ENCODE results near the gene SYT17. TPM values are rescaled to one million over a fixed set of nuclear protein-coding genes. Genes with fewer than 3 reads are reported as not detected.
A peak's percentile ranks its signal among the peaks of the same experiment; 100 is the strongest.

Gene SYT17
- total and polyA plus RNA-seq, 8 donors, result 2.9 to 37.1 (median 10.7) TPM

DNA sequence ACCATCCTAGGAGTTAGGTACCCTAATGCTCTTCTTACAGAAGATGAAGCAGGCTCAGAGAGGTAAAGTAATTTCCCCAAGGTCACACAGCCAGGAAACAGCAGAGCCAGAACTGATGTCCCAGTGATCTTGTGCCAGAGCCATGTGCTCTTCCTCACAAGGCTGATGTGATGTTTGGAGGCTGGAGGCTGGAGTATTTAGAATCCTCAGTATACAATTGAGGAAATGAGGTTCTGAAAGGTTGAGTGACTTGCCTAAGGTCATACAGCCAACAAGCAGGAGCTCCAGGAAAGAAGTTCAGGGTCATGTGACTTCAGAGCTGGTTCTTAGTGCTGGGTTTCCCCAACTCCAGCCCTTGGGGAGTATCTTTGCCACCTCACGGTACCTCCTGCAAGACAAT, 35.8 kb upstream of the SYT17 start:
- Histone ChIP-seq H3K4me3 (no peak overlapping the region), H3K36me3 (no peaks in the 10 kb centered on the region), H3K9me3 (no peaks in the 10 kb centered on the region), H3K27ac (peak overlapping the region; percentile 50 to 78 (median 72)), H3K27me3 (no peaks in the 10 kb centered on the region), H3K4me1 (peaks cover 30 to 56% (median 42%) of the 10 kb centered on the region in 4 donors)
- no peak for TF ChIP-seq POLR2AphosphoS5 (IDR thresholded peaks at IDR 0.05)
- no peak for TF ChIP-seq POLR2A (IDR thresholded peaks at IDR 0.05)
- TF ChIP-seq EP300 (IDR thresholded peaks at IDR 0.05), result no peak
- TF ChIP-seq, protein P1, sequence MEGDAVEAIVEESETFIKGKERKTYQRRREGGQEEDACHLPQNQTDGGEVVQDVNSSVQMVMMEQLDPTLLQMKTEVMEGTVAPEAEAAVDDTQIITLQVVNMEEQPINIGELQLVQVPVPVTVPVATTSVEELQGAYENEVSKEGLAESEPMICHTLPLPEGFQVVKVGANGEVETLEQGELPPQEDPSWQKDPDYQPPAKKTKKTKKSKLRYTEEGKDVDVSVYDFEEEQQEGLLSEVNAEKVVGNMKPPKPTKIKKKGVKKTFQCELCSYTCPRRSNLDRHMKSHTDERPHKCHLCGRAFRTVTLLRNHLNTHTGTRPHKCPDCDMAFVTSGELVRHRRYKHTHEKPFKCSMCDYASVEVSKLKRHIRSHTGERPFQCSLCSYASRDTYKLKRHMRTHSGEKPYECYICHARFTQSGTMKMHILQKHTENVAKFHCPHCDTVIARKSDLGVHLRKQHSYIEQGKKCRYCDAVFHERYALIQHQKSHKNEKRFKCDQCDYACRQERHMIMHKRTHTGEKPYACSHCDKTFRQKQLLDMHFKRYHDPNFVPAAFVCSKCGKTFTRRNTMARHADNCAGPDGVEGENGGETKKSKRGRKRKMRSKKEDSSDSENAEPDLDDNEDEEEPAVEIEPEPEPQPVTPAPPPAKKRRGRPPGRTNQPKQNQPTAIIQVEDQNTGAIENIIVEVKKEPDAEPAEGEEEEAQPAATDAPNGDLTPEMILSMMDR (IDR thresholded peaks at IDR 0.05), result no peak
- WGBS, 5 donors, result 64 to 88% (median 83%) methylated on average over 1 of the region's 1 CpG
- intact Hi-C loops (cut with DNase I; ENCODE audit: low total_unique reads), result no loop called here
- no peak for DNase-seq

DNA sequence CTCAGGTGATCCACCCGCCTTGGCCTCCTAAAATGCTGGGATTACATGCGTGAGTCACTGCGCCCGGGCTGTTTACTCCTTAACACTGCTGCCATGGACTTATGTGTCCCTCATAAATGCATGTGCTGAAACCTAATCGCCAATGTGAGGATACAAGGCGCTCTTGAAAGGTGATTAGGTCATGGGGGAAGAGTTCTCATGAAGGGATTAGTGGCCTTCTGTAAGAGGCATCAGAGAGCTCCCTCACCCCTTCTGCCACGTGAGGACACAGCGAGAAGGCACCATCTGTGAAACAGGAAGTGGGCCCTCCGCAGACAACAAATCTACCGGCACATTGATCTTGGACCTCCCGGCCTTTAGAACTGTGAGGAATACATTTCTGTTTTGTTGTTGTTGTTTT, 35.1 kb upstream of the SYT17 start:
- no peaks in the 10 kb centered on the region for H3K36me3 ChIP-seq
- H3K9me3 ChIP-seq, result no peaks in the 10 kb centered on the region
- no peak for DNase-seq
- WGBS, 5 donors, result 77 to 86% (median 84%) methylated on average over 11 of the region's 11 CpGs
- peak in 1 of 3 donors; percentile 6 for TF ChIP-seq POLR2AphosphoS5 (IDR thresholded peaks at IDR 0.05)
- TF ChIP-seq, protein P1 (IDR thresholded peaks at IDR 0.05), result no peak
- H3K4me3 ChIP-seq, result no peak overlapping the region
- peaks cover 30 to 61% (median 45%) of the 10 kb centered on the region in 4 donors for H3K4me1 ChIP-seq
- peak overlapping the region in 4 of 5 donors; percentile 69 to 78 (median 75) for H3K27ac ChIP-seq
- intact Hi-C loops (cut with DNase I; ENCODE audit: low total_unique reads), result no loop called here
- no peaks in the 10 kb centered on the region for H3K27me3 ChIP-seq

DNA sequence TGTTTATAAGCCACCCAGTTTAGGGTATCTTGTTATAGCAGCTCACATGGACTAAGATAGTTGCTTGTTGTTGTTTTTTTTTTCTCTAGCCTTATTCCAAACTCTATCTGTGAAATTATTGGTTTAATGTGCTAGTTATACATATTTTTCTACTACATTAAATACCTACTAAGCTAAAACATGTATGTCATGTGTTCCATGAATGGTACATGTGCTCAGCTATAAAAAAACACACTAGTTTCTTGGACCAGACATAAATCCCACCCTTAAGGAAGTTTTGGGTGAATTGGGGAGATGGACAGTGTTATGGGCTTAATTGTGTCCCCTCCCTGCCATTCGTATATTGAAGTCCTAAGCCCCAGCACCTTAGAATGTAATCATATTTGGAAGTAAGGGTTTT, 34.4 kb upstream of the SYT17 start:
- no peak for DNase-seq
- Histone ChIP-seq H3K36me3 (no peaks in the 10 kb centered on the region), H3K4me1 (peaks cover 30 to 63% (median 46%) of the 10 kb centered on the region in 4 donors), H3K9me3 (no peaks in the 10 kb centered on the region), H3K27ac (no peak overlapping the region), H3K4me3 (no peak overlapping the region), H3K27me3 (no peaks in the 10 kb centered on the region)
- WGBS, 5 donors, result 84 to 100% (median 93%) methylated on average over 1 of the region's 1 CpG
- intact Hi-C loops (cut with DNase I; ENCODE audit: low total_unique reads), result no loop called here
- TF ChIP-seq POLR2A (IDR thresholded peaks at IDR 0.05) (no peak), EP300 (IDR thresholded peaks at IDR 0.05) (no peak), POLR2AphosphoS5 (IDR thresholded peaks at IDR 0.05) (no peak)
- TF ChIP-seq, protein P1 (IDR thresholded peaks at IDR 0.05), result no peak

DNA sequence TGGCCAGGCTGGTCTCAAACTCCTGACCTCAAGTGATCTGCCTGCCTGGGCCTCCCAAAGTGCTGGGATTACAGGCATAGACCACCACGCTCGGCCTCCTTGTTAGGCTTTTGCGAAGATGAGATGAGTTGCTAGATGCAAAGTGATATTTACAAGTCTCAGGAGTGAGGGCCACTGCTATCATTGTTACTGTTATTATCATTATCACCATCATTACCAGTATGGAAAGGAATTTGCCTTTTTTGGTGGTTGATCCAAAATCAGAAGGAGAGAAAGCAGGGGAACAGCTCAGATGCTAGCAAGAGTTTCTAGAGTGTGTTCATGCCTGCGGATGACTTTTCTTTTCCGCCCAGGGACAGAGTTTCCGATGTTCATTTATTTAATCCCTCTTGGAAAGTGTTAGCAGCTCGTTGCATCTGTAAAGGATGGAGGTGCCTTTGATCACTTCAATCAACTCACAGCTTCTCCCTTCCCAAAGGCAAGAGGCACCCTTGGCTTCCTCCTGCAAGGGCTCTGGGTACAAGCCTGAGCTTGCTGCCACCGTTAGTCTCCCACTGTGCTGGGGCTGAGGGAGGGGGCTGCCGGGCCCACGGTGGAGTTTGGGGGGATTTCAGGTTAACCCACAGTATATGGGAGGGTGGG, 32.7 kb upstream of the SYT17 start:
- Histone ChIP-seq H3K9me3 (no peaks in the 10 kb centered on the region), H3K4me1 (peaks cover 29 to 63% (median 44%) of the 10 kb centered on the region in 4 donors), H3K36me3 (no peaks in the 10 kb centered on the region), H3K4me3 (no peak overlapping the region), H3K27ac (no peak overlapping the region), H3K27me3 (no peaks in the 10 kb centered on the region)
- WGBS, 5 donors, result 65 to 74% (median 70%) methylated on average over 9 to 10 of the region's 10 CpGs
- no peak for DNase-seq
- intact Hi-C loops (cut with DNase I; ENCODE audit: low total_unique reads), result no loop called here
- TF ChIP-seq, protein P1 (IDR thresholded peaks at IDR 0.05), result no peak
- TF ChIP-seq POLR2A (IDR thresholded peaks at IDR 0.05) (no peak), EP300 (IDR thresholded peaks at IDR 0.05) (no peak), POLR2AphosphoS5 (IDR thresholded peaks at IDR 0.05) (no peak)
